Left ventricle myocardium inferior (tissue), 1 donor: ENCODE results near the gene TNS3. TPM values are rescaled to one million over a fixed set of nuclear protein-coding genes. Genes with fewer than 3 reads are reported as not detected.

Experiments
- DNase-seq: peaks from one replicate; pipeline ENCODE4 v3.0.0-alpha.2; 2020
- H3K27ac ChIP-seq: fragments of 200-600 bp; replicated peaks from 2 replicates; pipeline ENCODE4 v1.8.0; 2021
- H3K27me3 ChIP-seq: fragments of 200-600 bp; 2 replicates; pipeline ENCODE4 v1.8.0; 2021; ENCODE audit warnings: low read depth
- H3K36me3 ChIP-seq: fragments of 200-600 bp; 2 replicates; pipeline ENCODE4 v1.8.0; 2021
- H3K4me1 ChIP-seq: fragments of 200-600 bp; 2 replicates; pipeline ENCODE4 v1.8.0; 2021
- H3K4me3 ChIP-seq: fragments of 200-600 bp; 2 replicates; pipeline ENCODE4 v1.8.0; 2021; ENCODE audit warnings: mild to moderate bottlenecking, moderate library complexity
- H3K9me3 ChIP-seq: fragments of 200-600 bp; replicated peaks from 2 replicates; pipeline ENCODE4 v1.8.0; 2021
- intact Hi-C: fragments of 100-400 bp; cut with micrococcal nuclease; formaldehyde crosslinking; loops from one replicate; pipeline ENCODE4 v1.11.0; 2022
- total RNA-seq: library from RNA; stranded (reverse); fragmentation: NEBNext Ultra II Directional; extraction: Animal tissue kit (Norgen Biotek cat#: 25700); gene quantifications from one replicate; pipeline ENCODE4 v1.2.1, GENCODE V29; 2021
- TF ChIP-seq, protein P1 (sequence below): fragments of 200-600 bp; IDR thresholded peaks from 2 replicates; pipeline ENCODE4 v1.8.0; 2021; ENCODE audit warnings: antibody characterized with exemption, mild to moderate bottlenecking, borderline replicate concordance
- donor health status: DM: no; HTN: yes; CAD: no; lungs with severe emphysema.

TNS3 gene
- total RNA-seq, 1 donor from 2014 or later = 40.6 TPM

DNA sequence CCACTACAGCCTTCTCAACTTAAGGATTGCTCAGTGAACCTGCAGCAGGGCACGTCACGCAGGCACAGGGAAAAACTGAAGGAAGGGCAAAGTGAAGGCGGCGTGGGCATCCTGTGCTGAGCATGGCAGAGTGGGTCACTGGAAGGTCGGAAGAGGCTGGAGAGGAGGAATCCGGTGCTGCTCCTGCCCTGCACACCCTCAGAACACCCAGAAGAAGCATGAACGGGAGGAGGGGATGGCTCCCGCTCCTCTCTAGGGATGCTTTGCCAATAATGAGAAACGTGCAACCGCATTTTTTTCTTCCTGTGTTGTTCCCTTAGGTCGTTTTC, 175.1 kb downstream of the TNS3 start:
- Histone ChIP-seq H3K4me1 (peaks cover 31% of the 10 kb centered on the region), H3K4me3 (no peak overlapping the region), H3K27me3 (no peaks in the 10 kb centered on the region), H3K9me3 (no peaks in the 10 kb centered on the region), H3K27ac (peak overlapping the region; percentile 70), H3K36me3 (peaks cover 17% of the 10 kb centered on the region)
- TF ChIP-seq, protein P1, sequence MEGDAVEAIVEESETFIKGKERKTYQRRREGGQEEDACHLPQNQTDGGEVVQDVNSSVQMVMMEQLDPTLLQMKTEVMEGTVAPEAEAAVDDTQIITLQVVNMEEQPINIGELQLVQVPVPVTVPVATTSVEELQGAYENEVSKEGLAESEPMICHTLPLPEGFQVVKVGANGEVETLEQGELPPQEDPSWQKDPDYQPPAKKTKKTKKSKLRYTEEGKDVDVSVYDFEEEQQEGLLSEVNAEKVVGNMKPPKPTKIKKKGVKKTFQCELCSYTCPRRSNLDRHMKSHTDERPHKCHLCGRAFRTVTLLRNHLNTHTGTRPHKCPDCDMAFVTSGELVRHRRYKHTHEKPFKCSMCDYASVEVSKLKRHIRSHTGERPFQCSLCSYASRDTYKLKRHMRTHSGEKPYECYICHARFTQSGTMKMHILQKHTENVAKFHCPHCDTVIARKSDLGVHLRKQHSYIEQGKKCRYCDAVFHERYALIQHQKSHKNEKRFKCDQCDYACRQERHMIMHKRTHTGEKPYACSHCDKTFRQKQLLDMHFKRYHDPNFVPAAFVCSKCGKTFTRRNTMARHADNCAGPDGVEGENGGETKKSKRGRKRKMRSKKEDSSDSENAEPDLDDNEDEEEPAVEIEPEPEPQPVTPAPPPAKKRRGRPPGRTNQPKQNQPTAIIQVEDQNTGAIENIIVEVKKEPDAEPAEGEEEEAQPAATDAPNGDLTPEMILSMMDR = no peak
- intact Hi-C loops = no loop called here
- no peak for DNase-seq

DNA sequence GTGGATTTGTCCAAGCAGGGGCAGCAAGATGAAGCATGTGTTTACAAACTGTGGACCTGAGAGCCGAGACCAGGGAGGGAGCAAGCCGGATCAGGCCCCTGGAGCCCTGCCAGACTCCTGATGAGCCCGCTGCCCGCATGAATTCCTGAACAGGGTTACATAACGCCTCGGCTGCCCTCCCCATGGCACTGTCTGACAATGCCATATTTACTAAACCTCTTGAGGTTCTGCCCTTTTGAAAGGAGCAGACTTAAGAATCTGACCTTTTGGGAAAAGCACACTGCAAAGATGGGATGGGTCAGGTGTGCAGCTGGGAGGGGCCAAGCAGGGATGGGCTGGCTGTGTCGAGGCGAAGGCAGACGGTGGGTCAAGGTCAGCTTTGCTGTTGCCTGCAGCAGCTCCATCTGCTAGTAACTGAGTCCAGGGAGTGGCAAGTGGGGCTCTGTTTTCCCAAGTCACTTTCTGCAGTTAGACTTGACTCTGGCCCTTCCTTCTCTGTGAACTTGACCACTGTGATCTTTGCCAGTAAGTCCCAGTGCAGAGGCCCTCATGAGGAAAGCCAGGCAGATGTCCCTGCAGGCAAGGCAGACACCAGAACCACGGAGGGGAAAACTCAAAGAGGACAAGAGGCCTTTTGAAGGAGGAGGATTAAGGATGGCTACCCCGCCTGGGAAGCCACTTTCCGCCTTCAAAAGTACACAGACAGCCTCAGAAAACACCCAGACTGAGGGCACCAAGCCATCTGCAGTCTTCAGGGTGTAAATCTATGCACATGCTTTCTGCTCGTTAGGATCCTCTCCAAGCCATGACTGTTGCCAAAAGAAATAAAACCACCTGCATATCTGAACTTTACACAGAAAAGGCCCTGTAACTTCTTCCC, 175.8 kb downstream of the TNS3 start:
- Histone ChIP-seq H3K4me1 (peaks cover 31% of the 10 kb centered on the region), H3K4me3 (peak overlapping the region; percentile 30), H3K9me3 (no peaks in the 10 kb centered on the region), H3K36me3 (peaks cover 13% of the 10 kb centered on the region), H3K27ac (peak overlapping the region; percentile 70), H3K27me3 (no peaks in the 10 kb centered on the region)
- TF ChIP-seq, protein P1 = no peak
- intact Hi-C loops = no loop called here
- DNase-seq = peak; percentile 79

GRCh38 chr7:47405286-47405904, 176.5 kb downstream of the TNS3 start:
- no peak for DNase-seq
- H3K9me3 ChIP-seq = no peaks in the 10 kb centered on the region
- peak overlapping the region; percentile 70 for H3K27ac ChIP-seq
- no peaks in the 10 kb centered on the region for H3K27me3 ChIP-seq
- H3K4me1 ChIP-seq = peaks cover 31% of the 10 kb centered on the region
- TF ChIP-seq, protein P1 = no peak
- H3K4me3 ChIP-seq = peak overlapping the region; percentile 30
- H3K36me3 ChIP-seq = peaks cover 14% of the 10 kb centered on the region
- intact Hi-C loops = no loop called here

- no peak for DNase-seq
- Histone ChIP-seq H3K9me3 (no peaks in the 10 kb centered on the region), H3K4me3 (no peak overlapping the region), H3K27me3 (no peaks in the 10 kb centered on the region), H3K36me3 (peaks cover 11% of the 10 kb centered on the region), H3K27ac (no peak overlapping the region), H3K4me1 (peaks cover 31% of the 10 kb centered on the region)
- intact Hi-C loops = no loop called here
- TF ChIP-seq, protein P1 = no peak
These were observed 177.9 kb downstream of the TNS3 start for GRCh38 chr7:47404010-47404409.

DNA sequence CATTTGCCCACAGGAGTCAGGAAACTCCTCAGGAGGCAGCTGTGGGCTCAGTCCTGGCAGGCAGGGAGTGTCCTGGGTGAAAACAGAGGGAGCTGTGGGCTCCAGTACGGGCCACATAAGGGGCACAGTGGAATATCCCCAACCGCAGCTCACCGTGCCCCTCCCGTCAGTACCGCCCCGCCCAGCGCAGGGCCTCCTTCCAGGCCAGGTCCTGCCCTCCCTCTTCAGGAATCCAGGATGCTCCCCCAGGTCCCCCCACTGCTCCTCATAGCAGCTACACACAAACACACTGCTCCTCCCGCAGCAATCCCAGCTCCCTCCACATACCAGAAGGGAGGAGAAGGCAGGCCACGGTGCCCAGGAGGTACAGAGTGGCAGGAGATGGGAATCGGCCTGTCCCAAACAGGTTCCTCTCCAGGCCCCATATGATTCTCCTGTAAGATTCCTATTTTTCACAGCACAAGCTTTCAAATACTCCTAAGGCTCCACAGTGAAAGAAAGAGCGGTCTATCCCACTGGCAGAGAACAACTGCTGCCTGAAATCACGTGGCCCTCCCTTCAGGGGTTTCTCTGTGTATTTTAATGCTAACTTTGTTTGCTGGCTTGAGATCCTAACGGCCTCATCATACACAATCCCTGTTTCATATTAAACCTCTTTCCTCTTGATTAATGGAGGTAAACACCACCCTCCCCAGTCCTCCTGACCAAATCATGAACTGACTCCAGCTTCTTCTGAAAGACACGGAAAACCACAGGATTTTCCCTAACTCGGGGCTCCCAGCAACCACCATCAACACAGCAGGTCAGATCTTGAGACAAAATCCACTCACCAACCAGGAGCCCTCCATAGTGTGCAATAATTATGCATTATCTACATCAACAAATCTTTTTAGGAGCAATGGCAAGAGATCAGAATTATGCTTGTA, 178.7 kb downstream of the TNS3 start:
- Histone ChIP-seq H3K36me3 (peaks cover 11% of the 10 kb centered on the region), H3K27ac (no peak overlapping the region)

More for the DNA sequence above, 178.7 kb downstream of the TNS3 start:
- Histone ChIP-seq H3K4me1 (peaks cover 31% of the 10 kb centered on the region), H3K27me3 (no peaks in the 10 kb centered on the region), H3K4me3 (no peak overlapping the region), H3K9me3 (no peaks in the 10 kb centered on the region)
- no peak for DNase-seq
- intact Hi-C loops = no loop called here
- TF ChIP-seq, protein P1 = no peak
